Measurements from ENCODE around the gene ADAMTS17.

GRCh38 chr15:100116416-100117190, 225.2 kb downstream of the ADAMTS17 start:
- TF ChIP-seq EZH2phosphoT487 (IDR thresholded peaks at IDR 0.05; ENCODE audit: borderline replicate concordance) (no peak), CTCF (conservative IDR thresholded peaks at IDR 0.05; ENCODE audit: low read length) (no peak)
